IPS-11a (cell line): ENCODE results near the gene PLA2G2D.

Experiments
- H3K4me3 ChIP-seq: one replicate; pipeline ENCODE4 v1.5.1; 2013; ENCODE audit warnings: low read depth, low read length, control low read depth

Gene PLA2G2D

DNA sequence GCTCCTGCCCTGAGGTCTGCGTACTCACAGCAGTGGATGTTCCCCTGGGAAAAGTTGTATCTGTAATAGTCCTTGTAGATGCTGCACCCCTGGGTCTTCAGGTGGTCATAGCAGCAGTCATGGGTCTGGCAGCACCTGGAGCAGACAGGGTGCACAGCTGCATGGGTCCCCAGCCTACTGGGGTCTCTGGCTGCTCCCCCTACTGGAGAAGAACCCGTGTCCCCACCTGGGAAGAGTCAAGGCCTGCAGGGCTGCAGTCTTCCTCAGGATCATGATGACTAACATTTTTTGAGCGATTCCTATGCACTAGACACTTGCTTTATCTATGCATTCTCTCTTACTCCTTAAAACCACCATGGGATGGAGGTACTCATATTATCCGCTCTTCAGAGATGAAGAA lies 3.9 kb downstream of the PLA2G2D start:
- no peak overlapping the region for H3K4me3 ChIP-seq

- H3K4me3 ChIP-seq = no peak overlapping the region
Measured at GRCh38 chr1:20114021-20114648, 5.2 kb downstream of the PLA2G2D start.

GRCh38 chr1:20112279-20113000 lies 6.9 kb downstream of the PLA2G2D start:
- H3K4me3 ChIP-seq = no peak overlapping the region

DNA sequence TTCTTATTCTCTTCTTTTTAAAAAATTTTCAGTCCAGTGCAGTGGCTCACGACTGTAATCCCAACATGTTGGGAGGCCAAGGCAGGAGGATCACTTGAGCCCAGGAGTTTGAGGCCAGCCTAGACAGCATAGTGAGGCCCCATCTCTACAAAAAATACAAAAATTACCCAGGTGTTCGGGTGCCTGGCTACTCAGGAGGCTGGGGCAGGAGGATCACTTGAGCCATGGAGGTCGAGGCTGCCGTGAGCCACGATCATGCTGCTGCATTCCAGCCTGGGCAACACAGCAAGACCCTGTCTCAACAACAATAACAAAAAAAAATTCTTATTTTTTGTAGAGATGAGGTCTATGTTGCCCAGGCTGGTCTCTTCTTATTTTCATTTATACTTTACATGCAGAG lies 7.9 kb downstream of the PLA2G2D start:
- no peak overlapping the region for H3K4me3 ChIP-seq

DNA sequence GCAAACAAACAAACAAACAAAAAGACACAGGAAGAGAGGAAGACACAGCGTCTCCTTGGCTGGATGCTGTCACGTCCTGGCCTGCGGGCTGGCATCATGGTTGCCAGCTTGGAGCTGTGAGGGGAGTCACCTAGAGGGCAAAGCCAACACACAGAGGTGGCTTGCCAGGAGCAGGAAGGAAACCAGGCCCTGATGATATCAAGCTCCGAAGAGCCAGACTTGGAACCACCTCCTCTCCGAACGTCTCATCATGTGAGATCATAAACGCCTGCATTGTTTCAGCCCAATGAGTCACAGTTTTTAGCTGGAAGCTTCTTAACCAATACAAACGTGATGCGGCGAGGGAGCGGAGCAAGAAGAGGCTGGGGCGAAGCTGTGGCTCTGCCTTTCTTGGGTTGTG lies 8.7 kb downstream of the PLA2G2D start:
- no peak overlapping the region for H3K4me3 ChIP-seq

GRCh38 chr1:20109223-20109856 lies 10.0 kb downstream of the PLA2G2D start:
- no peak overlapping the region for H3K4me3 ChIP-seq

- no peak overlapping the region for H3K4me3 ChIP-seq
Measured at GRCh38 chr1:20108366-20109123, 10.8 kb downstream of the PLA2G2D start.

DNA sequence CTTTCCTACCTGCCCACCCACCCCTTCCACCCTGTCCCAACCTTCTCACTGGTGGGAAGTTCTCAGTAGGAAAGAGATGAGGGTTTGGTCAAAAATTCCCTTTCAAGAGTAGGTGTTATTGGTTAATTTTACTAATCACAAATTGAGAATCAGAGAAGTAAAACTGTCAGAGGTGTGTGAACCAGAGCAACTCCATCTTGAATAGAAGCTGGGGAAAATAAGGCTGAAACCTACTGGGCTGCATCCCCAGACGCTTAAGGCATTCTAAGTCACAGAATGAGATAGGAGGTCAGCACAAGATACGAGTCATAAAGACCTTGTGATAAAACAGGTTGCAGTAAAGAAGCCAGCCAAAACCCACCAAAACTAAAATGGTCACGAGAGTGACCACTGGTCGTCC lies 11.5 kb downstream of the PLA2G2D start:
- H3K4me3 ChIP-seq = no peak overlapping the region

GRCh38 chr1:20107351-20107750 lies 12.0 kb downstream of the PLA2G2D start:
- H3K4me3 ChIP-seq = no peak overlapping the region

GRCh38 chr1:20105856-20106255 lies 13.5 kb downstream of the PLA2G2D start:
- H3K4me3 ChIP-seq = no peak overlapping the region

DNA sequence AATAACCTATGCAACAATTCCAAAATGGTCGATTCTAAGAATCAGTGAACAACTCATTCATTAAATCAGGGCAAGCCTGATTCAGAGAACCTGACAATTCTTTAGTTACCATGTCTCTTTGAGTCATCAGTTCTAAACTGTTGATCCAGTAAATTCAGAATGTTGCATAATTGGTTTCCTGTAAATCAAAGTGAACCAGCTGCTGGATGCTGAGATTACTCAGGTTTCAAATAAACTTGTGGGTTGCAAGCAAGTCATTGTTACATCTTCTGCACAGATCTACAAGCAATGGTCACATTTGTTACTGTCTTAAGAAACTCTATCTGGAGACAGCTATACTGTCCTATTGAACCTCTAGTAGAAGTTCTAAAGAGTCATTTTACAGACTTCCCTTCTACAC lies 16.5 kb downstream of the PLA2G2D start:
- H3K4me3 ChIP-seq = no peak overlapping the region

DNA sequence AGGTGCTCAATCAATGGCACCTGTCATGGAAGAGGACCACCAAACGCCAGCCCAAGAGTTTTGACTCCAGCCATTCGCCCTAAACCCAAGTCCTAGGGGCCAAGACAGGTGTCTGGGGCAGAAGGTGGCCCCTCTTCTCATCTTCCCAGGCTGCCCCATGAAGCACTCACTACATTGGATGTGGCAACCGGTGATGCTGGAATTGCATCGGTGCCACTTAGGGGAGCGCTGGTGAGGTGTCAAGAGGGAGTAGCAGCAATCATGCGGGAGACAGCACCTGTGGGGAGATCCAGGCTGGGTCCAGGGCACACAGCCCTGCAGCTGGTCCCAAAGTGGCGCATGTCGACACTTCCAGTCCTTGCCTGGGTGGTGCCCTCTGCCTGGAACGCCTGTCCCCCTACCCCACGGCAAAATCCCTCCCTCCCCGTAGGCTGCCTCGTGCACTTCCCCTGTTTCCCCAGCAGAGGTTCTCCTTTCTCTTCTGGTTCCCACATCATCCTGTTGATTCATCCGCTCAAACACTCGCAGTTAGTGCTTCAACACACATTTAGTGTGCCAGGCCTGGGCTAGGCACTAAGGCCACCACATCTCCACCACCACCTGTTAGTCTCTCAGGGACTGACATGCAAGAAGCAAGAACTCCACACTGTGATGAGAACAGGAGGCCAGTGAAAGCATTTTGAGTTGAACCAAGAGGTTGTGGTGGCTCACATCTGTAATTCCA lies 18.5 kb downstream of the PLA2G2D start:
- no peak overlapping the region for H3K4me3 ChIP-seq

- H3K4me3 ChIP-seq = no peak overlapping the region
Measured at GRCh38 chr1:20099533-20099932, 19.8 kb downstream of the PLA2G2D start.

GRCh38 chr1:20096840-20097447 lies 22.4 kb downstream of the PLA2G2D start:
- no peak overlapping the region for H3K4me3 ChIP-seq

- no peak overlapping the region for H3K4me3 ChIP-seq
Measured at GRCh38 chr1:20095564-20096434, 23.5 kb downstream of the PLA2G2D start.

DNA sequence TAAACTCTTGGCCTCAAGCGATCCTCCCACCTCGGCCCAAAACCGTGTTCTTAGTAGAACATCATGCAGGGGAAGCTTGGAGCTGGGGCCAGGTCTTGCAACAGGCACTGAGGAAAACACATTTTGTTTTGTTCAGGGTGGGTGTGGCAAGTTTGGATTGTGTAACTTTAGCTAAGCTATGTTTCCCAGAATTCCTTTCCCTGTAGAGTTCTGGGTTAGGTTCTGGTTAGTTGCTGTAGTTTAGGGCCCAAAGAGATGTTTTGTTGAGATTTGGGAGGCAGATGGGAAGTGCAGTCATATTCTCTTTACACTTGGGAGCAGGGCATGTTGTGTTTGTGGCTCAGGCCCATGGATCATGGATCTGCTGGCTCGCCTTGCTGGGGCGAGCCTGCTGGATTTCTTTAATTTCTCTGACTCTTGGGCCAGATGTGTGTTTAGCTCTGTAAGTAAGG lies 25.4 kb downstream of the PLA2G2D start:
- H3K4me3 ChIP-seq = no peak overlapping the region

- no peak overlapping the region for H3K4me3 ChIP-seq
Measured at GRCh38 chr1:20093303-20093702, 26.0 kb downstream of the PLA2G2D start.

- H3K4me3 ChIP-seq = no peak overlapping the region
Measured at GRCh38 chr1:20090641-20091040, 28.7 kb downstream of the PLA2G2D start.

DNA sequence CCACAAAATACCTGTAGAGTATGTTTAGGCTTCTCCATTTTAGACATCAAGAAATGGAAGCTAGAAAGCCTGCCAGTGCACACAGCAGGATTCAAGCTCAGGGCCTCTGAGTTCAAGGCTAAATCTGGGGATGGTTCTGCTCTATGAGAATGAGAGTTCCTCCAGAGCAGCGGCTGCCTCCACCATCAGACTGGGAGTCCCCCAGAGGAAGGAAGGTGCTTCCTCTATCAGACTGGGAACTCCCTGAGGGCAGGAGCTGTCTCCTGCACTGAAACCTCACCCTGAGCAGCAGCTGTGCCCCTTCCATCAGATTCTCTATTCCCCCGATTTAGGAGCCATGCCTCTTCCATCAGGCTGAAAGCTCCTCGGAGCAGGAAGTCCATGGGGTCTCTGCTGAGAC lies 29.2 kb downstream of the PLA2G2D start:
- no peak overlapping the region for H3K4me3 ChIP-seq
